PC-3 (cell line): Measurements from ENCODE around the gene MXD1.

ENCODE experiments used
- EZH2 ChIP-seq: fragments of 300-600 bp; sonication (generic); IDR thresholded peaks from one replicate; pipeline ENCODE4 v1.6.1; 2017; ENCODE audit warnings: antibody characterized with exemption, mild to moderate bottlenecking, low read length; ENCODE audit not compliant: unreplicated experiment
- EZH2phosphoT487 ChIP-seq: fragments of 300-600 bp; sonication (generic); IDR thresholded peaks from 2 replicates; pipeline ENCODE4 v1.6.1; 2018; ENCODE audit warnings: mild to moderate bottlenecking, antibody characterized with exemption, low read length, borderline replicate concordance
- TF ChIP-seq, protein P1 (sequence below): fragments of 300-600 bp; sonication (generic); conservative IDR thresholded peaks from 2 replicates; pipeline ENCODE4 v1.5.1; 2017; ENCODE audit warnings: antibody characterized with exemption, low read depth, mild to moderate bottlenecking, low read length

DNA sequence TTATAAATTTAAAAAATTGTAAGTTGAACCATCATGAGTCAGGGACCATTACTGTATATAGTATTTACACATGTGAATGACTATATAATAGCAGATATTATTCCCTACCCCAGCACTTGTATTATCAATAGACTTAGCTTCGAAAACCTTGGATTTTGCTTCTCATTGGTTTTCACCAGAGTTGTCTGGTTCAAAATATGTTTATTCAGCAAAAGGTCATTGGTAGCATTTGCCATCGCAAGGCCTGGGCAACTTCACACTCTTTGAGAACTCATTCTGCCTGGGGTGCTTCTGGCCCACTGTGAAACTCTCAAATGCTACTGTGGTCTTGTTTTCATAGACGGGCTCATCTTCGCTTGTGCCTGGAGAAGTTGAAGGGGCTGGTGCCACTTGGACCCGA lies 20.1 kb downstream of the MXD1 start:
- TF ChIP-seq EZH2, result no peak
- TF ChIP-seq EZH2phosphoT487, result no peak
- TF ChIP-seq, protein P1, sequence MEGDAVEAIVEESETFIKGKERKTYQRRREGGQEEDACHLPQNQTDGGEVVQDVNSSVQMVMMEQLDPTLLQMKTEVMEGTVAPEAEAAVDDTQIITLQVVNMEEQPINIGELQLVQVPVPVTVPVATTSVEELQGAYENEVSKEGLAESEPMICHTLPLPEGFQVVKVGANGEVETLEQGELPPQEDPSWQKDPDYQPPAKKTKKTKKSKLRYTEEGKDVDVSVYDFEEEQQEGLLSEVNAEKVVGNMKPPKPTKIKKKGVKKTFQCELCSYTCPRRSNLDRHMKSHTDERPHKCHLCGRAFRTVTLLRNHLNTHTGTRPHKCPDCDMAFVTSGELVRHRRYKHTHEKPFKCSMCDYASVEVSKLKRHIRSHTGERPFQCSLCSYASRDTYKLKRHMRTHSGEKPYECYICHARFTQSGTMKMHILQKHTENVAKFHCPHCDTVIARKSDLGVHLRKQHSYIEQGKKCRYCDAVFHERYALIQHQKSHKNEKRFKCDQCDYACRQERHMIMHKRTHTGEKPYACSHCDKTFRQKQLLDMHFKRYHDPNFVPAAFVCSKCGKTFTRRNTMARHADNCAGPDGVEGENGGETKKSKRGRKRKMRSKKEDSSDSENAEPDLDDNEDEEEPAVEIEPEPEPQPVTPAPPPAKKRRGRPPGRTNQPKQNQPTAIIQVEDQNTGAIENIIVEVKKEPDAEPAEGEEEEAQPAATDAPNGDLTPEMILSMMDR, result no peak
